DND-41 (cell line): ENCODE data around the gene HIPK4.

Source experiments
- EZH2 ChIP-seq: IDR thresholded peaks from 3 replicates; pipeline ENCODE4 v1.6.1; 2012; ENCODE audit warnings: borderline replicate concordance, low read depth, mild to moderate bottlenecking, moderate library complexity, low read length, inconsistent platforms; ENCODE audit not compliant: severe bottlenecking
- TF ChIP-seq, protein P1 (sequence below): IDR thresholded peaks from 2 replicates; pipeline ENCODE4 v1.5.1; 2012; ENCODE audit warnings: borderline replicate concordance, low read length, moderate library complexity, mild to moderate bottlenecking; ENCODE audit not compliant: poor library complexity, severe bottlenecking; ENCODE audit errors: extremely low read depth

DNA sequence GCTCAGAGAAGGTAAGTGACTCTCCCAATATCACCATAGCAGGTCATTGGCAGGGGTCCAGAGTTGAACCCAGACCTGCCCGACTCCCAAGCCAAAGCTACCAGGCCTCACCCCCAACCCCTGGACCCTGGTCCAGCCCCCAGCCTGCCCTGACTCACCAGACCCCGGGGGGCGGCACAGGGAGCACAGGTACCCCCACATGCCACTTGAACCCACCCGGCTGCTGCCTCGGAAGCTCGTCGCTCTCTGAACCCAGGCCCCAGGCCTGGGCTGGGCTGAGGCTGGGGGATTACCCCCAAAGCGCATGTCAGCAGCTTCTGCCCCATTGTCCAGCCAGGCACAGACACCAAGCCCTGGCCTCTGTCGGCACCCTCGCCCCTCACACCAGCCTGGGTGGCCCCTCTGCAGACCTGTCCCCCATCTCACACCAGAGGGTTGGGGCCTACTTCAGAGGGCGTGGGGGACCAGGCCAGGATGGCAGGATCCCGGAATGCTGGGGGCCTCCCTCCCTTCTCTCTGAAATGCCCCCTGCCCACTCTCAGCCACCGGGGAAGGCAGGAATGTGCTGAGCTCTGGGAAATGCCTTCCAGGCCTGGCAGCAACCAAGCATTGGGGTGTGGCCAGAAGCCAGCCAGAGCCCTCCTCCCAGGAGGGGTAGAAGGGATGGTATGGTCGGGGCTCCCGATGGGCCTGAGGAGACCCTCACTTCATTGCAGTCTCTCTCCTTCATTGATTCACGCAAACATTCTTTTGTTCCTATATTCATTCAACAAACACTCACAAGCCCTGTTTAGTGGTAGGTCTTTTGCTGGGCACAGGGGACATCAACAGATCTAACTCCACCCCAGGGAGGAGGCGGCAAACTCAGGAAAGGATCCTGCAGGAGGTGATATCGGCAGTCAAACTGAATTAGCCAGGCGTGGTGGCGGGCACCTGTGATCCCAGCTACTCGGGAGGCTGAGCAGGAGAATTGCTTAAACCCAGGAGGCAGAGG, 24.9 kb upstream of the HIPK4 start:
- TF ChIP-seq, protein P1, sequence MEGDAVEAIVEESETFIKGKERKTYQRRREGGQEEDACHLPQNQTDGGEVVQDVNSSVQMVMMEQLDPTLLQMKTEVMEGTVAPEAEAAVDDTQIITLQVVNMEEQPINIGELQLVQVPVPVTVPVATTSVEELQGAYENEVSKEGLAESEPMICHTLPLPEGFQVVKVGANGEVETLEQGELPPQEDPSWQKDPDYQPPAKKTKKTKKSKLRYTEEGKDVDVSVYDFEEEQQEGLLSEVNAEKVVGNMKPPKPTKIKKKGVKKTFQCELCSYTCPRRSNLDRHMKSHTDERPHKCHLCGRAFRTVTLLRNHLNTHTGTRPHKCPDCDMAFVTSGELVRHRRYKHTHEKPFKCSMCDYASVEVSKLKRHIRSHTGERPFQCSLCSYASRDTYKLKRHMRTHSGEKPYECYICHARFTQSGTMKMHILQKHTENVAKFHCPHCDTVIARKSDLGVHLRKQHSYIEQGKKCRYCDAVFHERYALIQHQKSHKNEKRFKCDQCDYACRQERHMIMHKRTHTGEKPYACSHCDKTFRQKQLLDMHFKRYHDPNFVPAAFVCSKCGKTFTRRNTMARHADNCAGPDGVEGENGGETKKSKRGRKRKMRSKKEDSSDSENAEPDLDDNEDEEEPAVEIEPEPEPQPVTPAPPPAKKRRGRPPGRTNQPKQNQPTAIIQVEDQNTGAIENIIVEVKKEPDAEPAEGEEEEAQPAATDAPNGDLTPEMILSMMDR, result no peak
- no peak for TF ChIP-seq EZH2
